ENCODE results near the gene SYK.
"Not testable (repeated sequence)": the region's sequence is repeated elsewhere in the genome, so short reads cannot be mapped to it uniquely, and the experiment has no call there.

GRCh38 chr9:90788527-90788926 lies 13.1 kb upstream of the SYK start:
- not testable (repeated sequence) for TF ChIP-seq CTCF, POLR2A (IDR thresholded peaks at IDR 0.05)
